HEK293 (cell line): ENCODE results near the gene WFDC13.

Experiments used
- SALL2 ChIP-seq: fragments of 450-650 bp; formaldehyde crosslinking; IDR thresholded peaks from 2 replicates; pipeline ENCODE4 v1.5.0; 2017; ENCODE audit warnings: missing biosample characterization, mild to moderate bottlenecking, missing genetic modification characterization, borderline replicate concordance
- ZNF292 ChIP-seq: fragments of 450-650 bp; formaldehyde crosslinking; IDR thresholded peaks from 2 replicates; pipeline ENCODE4 v1.5.1; 2016; ENCODE audit warnings: low read depth, missing biosample characterization, missing genetic modification characterization, borderline replicate concordance
- ZNF707 ChIP-seq: fragments of 450-650 bp; formaldehyde crosslinking; IDR thresholded peaks from 2 replicates; pipeline ENCODE4 v1.5.1; 2016; ENCODE audit warnings: missing biosample characterization, missing genetic modification characterization
- TF ChIP-seq, protein P1 (sequence below): fragments of 450-650 bp; formaldehyde crosslinking; IDR thresholded peaks from 2 replicates; pipeline ENCODE4 v1.5.1; 2016; ENCODE audit warnings: missing biosample characterization, missing genetic modification characterization
- TF ChIP-seq, protein P2 (sequence below): fragments of 450-650 bp; formaldehyde crosslinking; IDR thresholded peaks from 2 replicates; pipeline ENCODE4 v1.5.1; 2016; ENCODE audit warnings: missing biosample characterization, missing genetic modification characterization, low read depth
- TF ChIP-seq, protein P3 (sequence below): fragments of 450-650 bp; formaldehyde crosslinking; IDR thresholded peaks from 2 replicates; pipeline ENCODE4 v1.5.1; 2017; ENCODE audit warnings: missing biosample characterization, mild to moderate bottlenecking, missing genetic modification characterization, moderate library complexity
- TF ChIP-seq, protein P4 (sequence below): fragments of 450-650 bp; formaldehyde crosslinking; IDR thresholded peaks from 2 replicates; pipeline ENCODE4 v1.5.1; 2016; ENCODE audit warnings: missing biosample characterization, missing genetic modification characterization
- TF ChIP-seq, protein P5 (sequence below): fragments of 450-650 bp; formaldehyde crosslinking; IDR thresholded peaks from 2 replicates; pipeline ENCODE4 v1.5.1; 2016; ENCODE audit warnings: missing biosample characterization, missing genetic modification characterization

DNA sequence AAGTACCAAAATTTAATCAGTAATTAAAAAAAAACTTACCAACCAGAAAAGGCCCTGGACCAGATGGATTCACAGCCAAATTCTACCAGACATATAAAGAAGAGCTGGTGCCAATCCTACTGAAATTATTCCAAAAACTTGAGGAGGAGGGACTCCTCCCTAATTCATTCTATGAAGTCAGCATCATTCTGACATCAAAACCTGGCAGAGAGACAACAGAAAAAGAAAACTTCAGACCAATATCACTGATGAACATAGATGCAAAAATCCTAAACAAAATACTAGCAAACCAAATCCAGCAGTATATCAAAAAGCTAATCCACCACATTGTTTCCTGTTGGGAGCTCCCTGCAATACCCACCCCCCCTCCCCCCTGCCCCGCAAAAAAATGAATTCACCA lies 31.7 kb upstream of the WFDC13 start, which contains the start of gene WFDC11:
- TF ChIP-seq, protein P1, sequence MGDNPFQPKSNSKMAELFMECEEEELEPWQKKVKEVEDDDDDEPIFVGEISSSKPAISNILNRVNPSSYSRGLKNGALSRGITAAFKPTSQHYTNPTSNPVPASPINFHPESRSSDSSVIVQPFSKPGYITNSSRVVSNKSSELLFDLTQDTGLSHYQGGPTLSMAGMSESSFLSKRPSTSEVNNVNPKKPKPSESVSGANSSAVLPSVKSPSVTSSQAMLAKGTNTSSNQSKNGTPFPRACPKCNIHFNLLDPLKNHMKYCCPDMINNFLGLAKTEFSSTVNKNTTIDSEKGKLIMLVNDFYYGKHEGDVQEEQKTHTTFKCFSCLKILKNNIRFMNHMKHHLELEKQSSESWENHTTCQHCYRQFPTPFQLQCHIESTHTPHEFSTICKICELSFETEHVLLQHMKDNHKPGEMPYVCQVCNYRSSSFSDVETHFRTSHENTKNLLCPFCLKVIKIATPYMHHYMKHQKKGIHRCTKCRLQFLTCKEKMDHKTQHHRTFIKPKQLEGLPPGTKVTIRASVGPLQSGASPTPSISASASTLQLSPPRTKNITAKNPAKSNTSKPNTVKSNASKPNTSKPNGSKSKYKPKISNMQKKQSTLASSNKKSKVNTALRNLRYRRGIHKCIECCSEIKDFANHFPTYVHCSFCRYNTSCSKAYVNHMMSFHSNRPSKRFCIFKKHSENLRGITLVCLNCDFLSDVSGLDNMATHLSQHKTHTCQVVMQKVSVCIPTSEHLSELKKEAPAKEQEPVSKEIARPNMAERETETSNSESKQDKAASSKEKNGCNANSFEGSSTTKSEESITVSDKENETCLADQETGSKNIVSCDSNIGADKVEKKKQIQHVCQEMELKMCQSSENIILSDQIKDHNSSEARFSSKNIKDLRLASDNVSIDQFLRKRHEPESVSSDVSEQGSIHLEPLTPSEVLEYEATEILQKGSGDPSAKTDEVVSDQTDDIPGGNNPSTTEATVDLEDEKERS (tag by site-specific recombination), result no peak
- TF ChIP-seq, protein P2, sequence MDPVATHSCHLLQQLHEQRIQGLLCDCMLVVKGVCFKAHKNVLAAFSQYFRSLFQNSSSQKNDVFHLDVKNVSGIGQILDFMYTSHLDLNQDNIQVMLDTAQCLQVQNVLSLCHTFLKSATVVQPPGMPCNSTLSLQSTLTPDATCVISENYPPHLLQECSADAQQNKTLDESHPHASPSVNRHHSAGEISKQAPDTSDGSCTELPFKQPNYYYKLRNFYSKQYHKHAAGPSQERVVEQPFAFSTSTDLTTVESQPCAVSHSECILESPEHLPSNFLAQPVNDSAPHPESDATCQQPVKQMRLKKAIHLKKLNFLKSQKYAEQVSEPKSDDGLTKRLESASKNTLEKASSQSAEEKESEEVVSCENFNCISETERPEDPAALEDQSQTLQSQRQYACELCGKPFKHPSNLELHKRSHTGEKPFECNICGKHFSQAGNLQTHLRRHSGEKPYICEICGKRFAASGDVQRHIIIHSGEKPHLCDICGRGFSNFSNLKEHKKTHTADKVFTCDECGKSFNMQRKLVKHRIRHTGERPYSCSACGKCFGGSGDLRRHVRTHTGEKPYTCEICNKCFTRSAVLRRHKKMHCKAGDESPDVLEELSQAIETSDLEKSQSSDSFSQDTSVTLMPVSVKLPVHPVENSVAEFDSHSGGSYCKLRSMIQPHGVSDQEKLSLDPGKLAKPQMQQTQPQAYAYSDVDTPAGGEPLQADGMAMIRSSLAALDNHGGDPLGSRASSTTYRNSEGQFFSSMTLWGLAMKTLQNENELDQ, result no peak
- TF ChIP-seq, protein P3, sequence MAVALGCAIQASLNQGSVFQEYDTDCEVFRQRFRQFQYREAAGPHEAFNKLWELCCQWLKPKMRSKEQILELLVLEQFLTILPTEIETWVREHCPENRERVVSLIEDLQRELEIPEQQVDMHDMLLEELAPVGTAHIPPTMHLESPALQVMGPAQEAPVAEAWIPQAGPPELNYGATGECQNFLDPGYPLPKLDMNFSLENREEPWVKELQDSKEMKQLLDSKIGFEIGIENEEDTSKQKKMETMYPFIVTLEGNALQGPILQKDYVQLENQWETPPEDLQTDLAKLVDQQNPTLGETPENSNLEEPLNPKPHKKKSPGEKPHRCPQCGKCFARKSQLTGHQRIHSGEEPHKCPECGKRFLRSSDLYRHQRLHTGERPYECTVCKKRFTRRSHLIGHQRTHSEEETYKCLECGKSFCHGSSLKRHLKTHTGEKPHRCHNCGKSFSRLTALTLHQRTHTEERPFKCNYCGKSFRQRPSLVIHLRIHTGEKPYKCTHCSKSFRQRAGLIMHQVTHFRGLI (tag by site-specific recombination), result no peak
- TF ChIP-seq, protein P4, sequence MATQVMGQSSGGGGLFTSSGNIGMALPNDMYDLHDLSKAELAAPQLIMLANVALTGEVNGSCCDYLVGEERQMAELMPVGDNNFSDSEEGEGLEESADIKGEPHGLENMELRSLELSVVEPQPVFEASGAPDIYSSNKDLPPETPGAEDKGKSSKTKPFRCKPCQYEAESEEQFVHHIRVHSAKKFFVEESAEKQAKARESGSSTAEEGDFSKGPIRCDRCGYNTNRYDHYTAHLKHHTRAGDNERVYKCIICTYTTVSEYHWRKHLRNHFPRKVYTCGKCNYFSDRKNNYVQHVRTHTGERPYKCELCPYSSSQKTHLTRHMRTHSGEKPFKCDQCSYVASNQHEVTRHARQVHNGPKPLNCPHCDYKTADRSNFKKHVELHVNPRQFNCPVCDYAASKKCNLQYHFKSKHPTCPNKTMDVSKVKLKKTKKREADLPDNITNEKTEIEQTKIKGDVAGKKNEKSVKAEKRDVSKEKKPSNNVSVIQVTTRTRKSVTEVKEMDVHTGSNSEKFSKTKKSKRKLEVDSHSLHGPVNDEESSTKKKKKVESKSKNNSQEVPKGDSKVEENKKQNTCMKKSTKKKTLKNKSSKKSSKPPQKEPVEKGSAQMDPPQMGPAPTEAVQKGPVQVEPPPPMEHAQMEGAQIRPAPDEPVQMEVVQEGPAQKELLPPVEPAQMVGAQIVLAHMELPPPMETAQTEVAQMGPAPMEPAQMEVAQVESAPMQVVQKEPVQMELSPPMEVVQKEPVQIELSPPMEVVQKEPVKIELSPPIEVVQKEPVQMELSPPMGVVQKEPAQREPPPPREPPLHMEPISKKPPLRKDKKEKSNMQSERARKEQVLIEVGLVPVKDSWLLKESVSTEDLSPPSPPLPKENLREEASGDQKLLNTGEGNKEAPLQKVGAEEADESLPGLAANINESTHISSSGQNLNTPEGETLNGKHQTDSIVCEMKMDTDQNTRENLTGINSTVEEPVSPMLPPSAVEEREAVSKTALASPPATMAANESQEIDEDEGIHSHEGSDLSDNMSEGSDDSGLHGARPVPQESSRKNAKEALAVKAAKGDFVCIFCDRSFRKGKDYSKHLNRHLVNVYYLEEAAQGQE, result no peak
- TF ChIP-seq, protein P5, sequence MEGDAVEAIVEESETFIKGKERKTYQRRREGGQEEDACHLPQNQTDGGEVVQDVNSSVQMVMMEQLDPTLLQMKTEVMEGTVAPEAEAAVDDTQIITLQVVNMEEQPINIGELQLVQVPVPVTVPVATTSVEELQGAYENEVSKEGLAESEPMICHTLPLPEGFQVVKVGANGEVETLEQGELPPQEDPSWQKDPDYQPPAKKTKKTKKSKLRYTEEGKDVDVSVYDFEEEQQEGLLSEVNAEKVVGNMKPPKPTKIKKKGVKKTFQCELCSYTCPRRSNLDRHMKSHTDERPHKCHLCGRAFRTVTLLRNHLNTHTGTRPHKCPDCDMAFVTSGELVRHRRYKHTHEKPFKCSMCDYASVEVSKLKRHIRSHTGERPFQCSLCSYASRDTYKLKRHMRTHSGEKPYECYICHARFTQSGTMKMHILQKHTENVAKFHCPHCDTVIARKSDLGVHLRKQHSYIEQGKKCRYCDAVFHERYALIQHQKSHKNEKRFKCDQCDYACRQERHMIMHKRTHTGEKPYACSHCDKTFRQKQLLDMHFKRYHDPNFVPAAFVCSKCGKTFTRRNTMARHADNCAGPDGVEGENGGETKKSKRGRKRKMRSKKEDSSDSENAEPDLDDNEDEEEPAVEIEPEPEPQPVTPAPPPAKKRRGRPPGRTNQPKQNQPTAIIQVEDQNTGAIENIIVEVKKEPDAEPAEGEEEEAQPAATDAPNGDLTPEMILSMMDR, result no peak
- TF ChIP-seq SALL2 (tag by site-specific recombination) (no peak), ZNF707 (tag by site-specific recombination) (no peak), ZNF292 (no peak)
